Ovary (tissue), 9 donors: ENCODE measurements around the gene GPC6. TPM values are rescaled to one million over a fixed set of nuclear protein-coding genes. Genes with fewer than 3 reads are reported as not detected.

ENCODE experiments used
- DNase-seq, 5 donors: peaks; one replicate each; pipeline ENCODE4 v3.0.0-alpha.2; 2019 to 2020
- H3K27ac ChIP-seq, 2 donors: fragments of 200-600 bp; one replicate each; pipeline versions ENCODE4 v1.5.1 to v1.8.0; 2019 to 2022
- H3K27me3 ChIP-seq: fragments of 200-600 bp; one replicate; pipeline ENCODE4 v1.8.0; 2022
- H3K36me3 ChIP-seq: fragments of 200-600 bp; sonication (generic); one replicate; pipeline ENCODE4 v1.5.1; 2019
- H3K4me1 ChIP-seq: one replicate; pipeline ENCODE4 v1.8.1; 2013; ENCODE audit warnings: mild to moderate bottlenecking, moderate library complexity; ENCODE audit not compliant: insufficient read depth
- H3K4me3 ChIP-seq: fragments of 200-600 bp; sonication (generic); one replicate; pipeline ENCODE4 v1.5.1; 2017
- H3K9me3 ChIP-seq, 2 donors: fragments of 200-600 bp in 1 of 2; sonication (generic) in 1 of 2; one replicate each; pipeline versions ENCODE4 v1.5.1 to v1.8.1; 2013 to 2019; ENCODE audit warnings: mild to moderate bottlenecking in 1 of 2, moderate library complexity in 1 of 2
- CTCF ChIP-seq, 3 donors: fragments of 450-650 bp in 2 of 3; fragments of 200-600 bp in 1 of 3; IDR thresholded peaks; one replicate each; pipeline versions ENCODE4 v1.5.1 to v1.8.0; 2016 to 2022; ENCODE audit warnings: antibody characterized with exemption in 3 of 3, mild to moderate bottlenecking in 1 of 3
- EP300 ChIP-seq: sonication (generic); formaldehyde crosslinking; IDR thresholded peaks from one replicate; pipeline ENCODE4 v1.6.1; 2017; ENCODE audit warnings: antibody characterized with exemption
- POLR2A ChIP-seq: fragments of 450-650 bp; IDR thresholded peaks from one replicate; pipeline ENCODE4 v1.6.1; 2017; ENCODE audit warnings: antibody characterized with exemption, mild to moderate bottlenecking, moderate library complexity
- WGBS, 3 donors: extraction: QIAGEN DNeasy Blood & Tissue Kit in 1 of 3; methylation state at CpG; one replicate each; pipeline versions ENCODE4 v1.1.5 to v1.1.7; 2013 to 2017; 5-methylcytosine and 5-hydroxymethylcytosine counted together
- intact Hi-C, 4 donors: fragments of 100-400 bp; cut with DNase I; formaldehyde crosslinking; loops; one replicate each; pipeline versions ENCODE4 v1.11.0 to v1.15.1; 2022 to 2023
- polyA plus RNA-seq, 2 donors: library from polyadenylated mRNA; stranded (reverse); fragments of 200-250 nt in 1 of 2; fragments of 350-450 nt in 1 of 2; fragmentation: Illumina TruSeq in 1 of 2; extraction: RNeasy Lipid Tissue Mini Kit (QIAGEN cat#74804) in 1 of 2; gene quantifications; one replicate each; pipeline ENCODE4 v1.2.3, GENCODE V29; 2013 to 2014
- total RNA-seq, 7 donors: library from RNA; depleted of rRNA in 2 of 7; stranded (reverse); fragments of >200 nt in 2 of 7; fragmentation: NEBNext Ultra II Directional in 3 of 7; extraction: Animal tissue kit (Norgen Biotek cat#: 25700) in 3 of 7; gene quantifications; one replicate each; pipeline versions ENCODE4 v1.1.0 to v1.2.4, GENCODE V29; 2016 to 2023
- donor health status: DM: no; HTN: no; CAD: no; lungs with moderate emphysema.
- donor health status: DM: no; HTN: no; CAD: no.
- donor health status: Bipolar disorder and iron deficiency.
- donor health status: DM: yes; HTN: yes; CAD: no.
- donor health status: DM: no; HTN: no; CAD: no.
- donor health status: DM: yes; HTN: yes; CAD: no.

GPC6 gene
- total and polyA plus RNA-seq, 9 donors = 4.3 to 22.3 (median 17.9) TPM

- H3K9me3 ChIP-seq = no peaks in the 10 kb centered on the region
- H3K4me1 ChIP-seq = no peaks in the 10 kb centered on the region
- H3K36me3 ChIP-seq = no peaks in the 10 kb centered on the region
These were observed 913.4 kb downstream of the GPC6 start for GRCh38 chr13:94140027-94140426.

GRCh38 chr13:94140511-94140910 is 913.9 kb downstream of the GPC6 start:
- H3K9me3 ChIP-seq = no peaks in the 10 kb centered on the region
- intact Hi-C loops = no loop called here
- WGBS, 3 donors = 57 to 72% (median 64%) methylated on average over 2 of the region's 2 CpGs

More at GRCh38 chr13:94140027-94140426, 913.4 kb downstream of the GPC6 start:
- Histone ChIP-seq H3K27me3 (no peaks in the 10 kb centered on the region), H3K27ac (no peak overlapping the region), H3K4me3 (no peak overlapping the region)
- no peak for DNase-seq
- no peak for TF ChIP-seq POLR2A
- no peak for TF ChIP-seq EP300
- no peak for TF ChIP-seq CTCF (IDR thresholded peaks at IDR 0.05)
- intact Hi-C loops = no loop called here
- WGBS, 3 donors = 67 to 72% (median 72%) methylated on average over 2 of the region's 2 CpGs

GRCh38 chr13:94143624-94144350 is 917.2 kb downstream of the GPC6 start:
- TF ChIP-seq POLR2A (no peak), CTCF (IDR thresholded peaks at IDR 0.05) (no peak), EP300 (no peak)
- 84 to 86% (median 86%) methylated on average over 11 of the region's 11 CpGs for whole genome bisulfite sequencing, 3 donors
- Histone ChIP-seq H3K36me3 (no peaks in the 10 kb centered on the region), H3K4me3 (no peak overlapping the region), H3K27ac (no peak overlapping the region), H3K9me3 (no peaks in the 10 kb centered on the region), H3K4me1 (no peaks in the 10 kb centered on the region), H3K27me3 (no peaks in the 10 kb centered on the region)
- no peak for DNase-seq
- intact Hi-C loops = no loop called here

More at GRCh38 chr13:94140511-94140910, 913.9 kb downstream of the GPC6 start:
- H3K27ac ChIP-seq = no peak overlapping the region
- no peaks in the 10 kb centered on the region for H3K27me3 ChIP-seq
- H3K36me3 ChIP-seq = no peaks in the 10 kb centered on the region
- H3K4me1 ChIP-seq = no peaks in the 10 kb centered on the region
- no peak overlapping the region for H3K4me3 ChIP-seq
- no peak for DNase-seq
- TF ChIP-seq POLR2A = no peak
- TF ChIP-seq EP300 = no peak
- no peak for TF ChIP-seq CTCF (IDR thresholded peaks at IDR 0.05)

GRCh38 chr13:94145966-94146365 is 919.4 kb downstream of the GPC6 start:
- intact Hi-C loops = no loop called here
- H3K4me3 ChIP-seq = no peak overlapping the region
- no peaks in the 10 kb centered on the region for H3K36me3 ChIP-seq
- TF ChIP-seq CTCF (IDR thresholded peaks at IDR 0.05) (no peak), EP300 (no peak), POLR2A (no peak)
- no peaks in the 10 kb centered on the region for H3K27me3 ChIP-seq
- no peak overlapping the region for H3K27ac ChIP-seq
- H3K9me3 ChIP-seq = no peaks in the 10 kb centered on the region
- no peak for DNase-seq
- H3K4me1 ChIP-seq = no peaks in the 10 kb centered on the region
- WGBS, 3 donors = 48 to 50% (median 50%) methylated on average over 2 of the region's 2 CpGs
